Neutrophil (primary cell): Measurements from ENCODE around the gene LIMS1.

Experiments used
- H3K27ac ChIP-seq: fragments of 200-600 bp; sonication (generic); 2 replicates; pipeline ENCODE4 v1.5.1; 2016; ENCODE audit warnings: mild to moderate bottlenecking, moderate library complexity
- H3K27me3 ChIP-seq: fragments of 200-600 bp; sonication (generic); 2 replicates; pipeline ENCODE4 v1.6.0; 2016; ENCODE audit warnings: mild to moderate bottlenecking
- H3K36me3 ChIP-seq: fragments of 200-600 bp; sonication (generic); 2 replicates; pipeline ENCODE4 v1.5.1; 2017
- H3K4me1 ChIP-seq, 2 experiments: fragments of 200-600 bp in 1 of 2; sonication (generic) in 1 of 2; 1 replicate in 1 of 2; 2 replicates in 1 of 2; pipeline versions ENCODE4 v1.5.1 to v1.6.1; 2013 to 2016; ENCODE audit warnings: low read depth in 1 of 2, low read length in 1 of 2, mild to moderate bottlenecking in 1 of 2, moderate library complexity in 1 of 2; ENCODE audit not compliant: control insufficient read depth in 1 of 2, insufficient read depth in 1 of 2
- H3K4me3 ChIP-seq, 2 experiments: fragments of 200-600 bp in 1 of 2; sonication (generic) in 1 of 2; 1 replicate in 1 of 2; 2 replicates in 1 of 2; pipeline ENCODE4 v1.5.1; 2013 to 2016; ENCODE audit warnings: low read depth in 1 of 2, low read length in 1 of 2, mild to moderate bottlenecking in 1 of 2, moderate library complexity in 1 of 2
- H3K9me3 ChIP-seq: fragments of 200-600 bp; sonication (generic); 2 replicates; pipeline ENCODE4 v1.5.1; 2016
- TF ChIP-seq, protein P1 (sequence below): fragments of 200-600 bp; sonication (generic); IDR thresholded peaks from 2 replicates; pipeline ENCODE4 v1.5.1; 2016; ENCODE audit warnings: antibody characterized with exemption

LIMS1 gene

DNA sequence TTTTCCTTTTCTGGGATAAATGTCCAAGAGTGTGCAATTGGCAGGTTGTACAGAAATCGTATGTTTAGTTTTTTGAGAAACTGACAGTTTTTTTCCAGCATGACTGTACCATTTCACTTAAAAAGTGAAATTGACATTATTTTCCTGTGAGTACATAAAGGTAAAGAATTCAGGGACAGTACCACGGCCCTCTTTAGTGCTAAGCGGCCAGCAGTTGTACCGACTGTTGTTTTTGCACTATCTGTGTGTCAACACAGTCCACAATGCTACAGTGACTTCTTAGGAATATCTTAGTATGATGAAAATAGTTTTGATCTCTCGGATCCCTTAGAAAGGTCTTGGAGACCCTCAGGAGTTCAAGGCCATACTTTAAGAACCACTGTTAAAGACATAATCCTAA is 2.6 kb downstream of the LIMS1 start:
- Histone ChIP-seq H3K27ac (no peak overlapping the region), H3K9me3 (no peaks in the 10 kb centered on the region), H3K36me3 (no peaks in the 10 kb centered on the region), H3K4me3 (no peak overlapping the region), H3K4me1 (peaks cover 22 to 24% of the 10 kb centered on the region in 2 experiments), H3K27me3 (no peaks in the 10 kb centered on the region)
- TF ChIP-seq, protein P1, sequence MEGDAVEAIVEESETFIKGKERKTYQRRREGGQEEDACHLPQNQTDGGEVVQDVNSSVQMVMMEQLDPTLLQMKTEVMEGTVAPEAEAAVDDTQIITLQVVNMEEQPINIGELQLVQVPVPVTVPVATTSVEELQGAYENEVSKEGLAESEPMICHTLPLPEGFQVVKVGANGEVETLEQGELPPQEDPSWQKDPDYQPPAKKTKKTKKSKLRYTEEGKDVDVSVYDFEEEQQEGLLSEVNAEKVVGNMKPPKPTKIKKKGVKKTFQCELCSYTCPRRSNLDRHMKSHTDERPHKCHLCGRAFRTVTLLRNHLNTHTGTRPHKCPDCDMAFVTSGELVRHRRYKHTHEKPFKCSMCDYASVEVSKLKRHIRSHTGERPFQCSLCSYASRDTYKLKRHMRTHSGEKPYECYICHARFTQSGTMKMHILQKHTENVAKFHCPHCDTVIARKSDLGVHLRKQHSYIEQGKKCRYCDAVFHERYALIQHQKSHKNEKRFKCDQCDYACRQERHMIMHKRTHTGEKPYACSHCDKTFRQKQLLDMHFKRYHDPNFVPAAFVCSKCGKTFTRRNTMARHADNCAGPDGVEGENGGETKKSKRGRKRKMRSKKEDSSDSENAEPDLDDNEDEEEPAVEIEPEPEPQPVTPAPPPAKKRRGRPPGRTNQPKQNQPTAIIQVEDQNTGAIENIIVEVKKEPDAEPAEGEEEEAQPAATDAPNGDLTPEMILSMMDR = no peak

DNA sequence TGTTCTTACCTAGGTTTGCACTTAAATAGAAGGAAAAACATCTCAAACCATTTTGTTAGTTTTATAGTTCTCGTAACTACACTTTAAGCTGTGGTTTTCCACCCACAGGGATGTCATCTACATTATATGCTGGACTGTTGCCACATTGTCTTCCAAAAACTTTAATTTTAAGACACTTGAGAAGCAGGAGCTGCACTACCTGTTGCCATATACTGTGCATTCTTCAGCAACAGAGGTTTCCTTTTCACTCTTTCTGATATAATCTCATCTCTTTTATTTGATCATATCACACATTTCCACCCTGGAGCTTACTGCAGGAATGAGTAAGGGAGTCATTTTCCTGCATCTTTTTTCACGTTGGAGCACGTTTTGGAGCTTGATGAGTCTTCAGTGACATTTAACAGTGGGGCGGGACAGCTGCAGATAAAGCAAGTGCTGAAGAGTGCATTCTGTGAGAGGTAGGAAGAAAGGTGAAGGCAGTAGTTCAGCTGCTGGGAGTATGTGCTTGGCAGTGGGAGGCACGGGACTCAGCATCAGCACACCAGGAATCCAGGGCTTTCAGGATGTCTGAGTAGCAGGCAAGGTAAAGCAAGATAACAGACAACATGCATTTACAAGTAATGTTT is 3.8 kb downstream of the LIMS1 start:
- Histone ChIP-seq H3K9me3 (no peaks in the 10 kb centered on the region), H3K36me3 (no peaks in the 10 kb centered on the region), H3K4me3 (no peak overlapping the region), H3K27ac (no peak overlapping the region), H3K4me1 (peaks cover 20 to 23% of the 10 kb centered on the region in 2 experiments), H3K27me3 (no peaks in the 10 kb centered on the region)
- TF ChIP-seq, protein P1 = no peak

DNA sequence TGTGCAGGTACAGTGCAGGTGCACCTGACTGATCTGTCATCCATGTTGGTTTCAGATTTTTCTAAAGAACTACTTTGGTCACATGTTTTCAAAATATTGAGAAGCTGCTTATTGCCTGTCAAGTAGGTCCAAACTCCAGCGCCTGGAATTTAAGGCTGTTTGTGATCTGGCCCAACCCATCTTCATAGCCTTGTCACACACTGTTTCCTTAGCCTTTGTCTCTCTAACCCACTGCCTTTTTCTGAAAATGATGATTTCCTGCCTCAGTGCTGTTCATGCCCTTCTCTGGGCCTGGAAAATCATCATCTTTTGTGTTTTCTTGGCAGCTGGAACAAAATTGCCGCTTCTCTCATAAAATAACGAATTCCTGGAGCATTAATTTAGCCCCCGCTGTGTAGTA is 7.2 kb downstream of the LIMS1 start:
- no peak overlapping the region for H3K27ac ChIP-seq
- no peak overlapping the region for H3K4me3 ChIP-seq
- TF ChIP-seq, protein P1 = no peak
- H3K4me1 ChIP-seq = peaks cover 0 to 6% of the 10 kb centered on the region in 2 experiments
- H3K27me3 ChIP-seq = no peaks in the 10 kb centered on the region
- no peaks in the 10 kb centered on the region for H3K9me3 ChIP-seq
- no peaks in the 10 kb centered on the region for H3K36me3 ChIP-seq

DNA sequence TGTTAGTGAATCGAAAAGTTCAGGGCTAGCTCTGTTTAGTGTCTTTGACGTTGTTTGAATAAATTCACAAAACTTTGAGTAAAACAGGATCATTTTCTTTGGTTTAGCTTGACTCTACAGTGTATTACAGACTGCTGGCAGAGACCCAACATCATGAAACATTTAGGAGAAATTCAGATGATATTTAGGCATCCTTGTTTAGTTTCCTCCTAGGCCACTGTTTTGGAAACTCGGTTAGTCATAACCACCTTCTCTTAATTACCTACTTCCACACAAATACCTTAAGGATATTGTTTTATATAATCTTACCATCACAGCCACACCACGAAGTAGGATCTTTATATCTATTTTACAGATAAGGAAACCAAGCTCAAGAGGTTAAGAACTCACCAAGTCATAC is 7.8 kb downstream of the LIMS1 start:
- TF ChIP-seq, protein P1 = no peak
- Histone ChIP-seq H3K4me3 (no peak overlapping the region), H3K9me3 (no peaks in the 10 kb centered on the region), H3K27ac (no peak overlapping the region), H3K27me3 (no peaks in the 10 kb centered on the region), H3K4me1 (peaks cover 0 to 6% of the 10 kb centered on the region in 2 experiments), H3K36me3 (no peaks in the 10 kb centered on the region)

DNA sequence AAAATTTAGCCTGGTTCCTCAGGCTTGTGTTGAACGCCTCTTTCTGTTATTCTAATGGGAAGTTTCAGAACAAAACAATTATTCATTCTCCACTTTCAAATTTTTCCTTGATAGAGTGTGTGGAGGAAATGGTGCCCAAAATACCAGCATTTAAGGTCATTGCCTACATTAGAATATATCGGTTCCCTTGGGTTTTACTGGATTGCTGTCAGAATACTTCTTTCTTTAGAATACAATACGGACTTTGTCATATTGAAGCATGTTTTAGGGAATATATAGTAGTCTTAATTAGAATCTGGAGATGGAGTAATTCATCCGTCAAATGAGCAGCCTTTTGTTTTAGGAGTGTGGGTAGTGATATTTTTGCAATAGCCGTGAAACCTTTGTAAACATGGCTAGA is 13.3 kb downstream of the LIMS1 start:
- no peaks in the 10 kb centered on the region for H3K36me3 ChIP-seq
- H3K9me3 ChIP-seq = no peaks in the 10 kb centered on the region
- H3K4me1 ChIP-seq = peaks cover 0 to 6% of the 10 kb centered on the region in 2 experiments
- no peaks in the 10 kb centered on the region for H3K27me3 ChIP-seq
- TF ChIP-seq, protein P1 = no peak
- H3K4me3 ChIP-seq = no peak overlapping the region
- H3K27ac ChIP-seq = no peak overlapping the region
